NCI-H226 (cell line): ENCODE measurements around the gene PAX8.
A peak's percentile ranks its signal among the peaks of the same experiment; 100 is the strongest.

Experiments
- DNase-seq: peaks from one replicate; pipeline ENCODE4 v3.0.0-alpha.2; 2015

Gene PAX8

DNA sequence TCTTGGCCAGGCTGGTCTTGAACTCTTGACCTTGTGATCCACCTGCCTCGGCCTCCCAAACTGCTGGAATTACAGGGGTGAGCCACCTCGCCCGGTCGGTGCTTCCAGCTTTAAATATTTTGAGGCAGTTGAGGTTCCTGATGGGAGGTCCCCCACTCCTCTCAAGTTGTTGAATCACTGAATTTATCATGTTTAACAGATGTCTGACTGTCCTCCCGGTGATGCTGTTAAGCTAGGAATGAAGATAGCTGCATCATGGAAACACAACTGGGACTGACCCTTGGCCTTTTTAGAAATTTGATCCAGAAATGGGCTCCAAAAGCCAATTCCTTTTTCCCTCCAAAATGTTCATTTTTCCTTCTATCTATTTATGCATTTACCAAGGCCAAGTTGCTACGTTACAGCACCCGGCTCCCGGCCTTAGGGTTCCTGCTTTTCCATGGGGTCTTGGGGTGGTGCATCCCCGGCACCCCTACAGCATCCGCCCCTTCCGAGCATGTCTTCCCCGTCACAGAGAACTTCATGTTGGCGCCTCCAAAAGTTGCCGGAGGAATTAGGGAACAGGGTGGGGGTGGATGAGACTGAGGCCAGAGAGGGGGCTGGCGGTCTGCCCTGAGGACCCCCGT is 43.9 kb downstream of the PAX8 start:
- DNase-seq, result no peak

DNA sequence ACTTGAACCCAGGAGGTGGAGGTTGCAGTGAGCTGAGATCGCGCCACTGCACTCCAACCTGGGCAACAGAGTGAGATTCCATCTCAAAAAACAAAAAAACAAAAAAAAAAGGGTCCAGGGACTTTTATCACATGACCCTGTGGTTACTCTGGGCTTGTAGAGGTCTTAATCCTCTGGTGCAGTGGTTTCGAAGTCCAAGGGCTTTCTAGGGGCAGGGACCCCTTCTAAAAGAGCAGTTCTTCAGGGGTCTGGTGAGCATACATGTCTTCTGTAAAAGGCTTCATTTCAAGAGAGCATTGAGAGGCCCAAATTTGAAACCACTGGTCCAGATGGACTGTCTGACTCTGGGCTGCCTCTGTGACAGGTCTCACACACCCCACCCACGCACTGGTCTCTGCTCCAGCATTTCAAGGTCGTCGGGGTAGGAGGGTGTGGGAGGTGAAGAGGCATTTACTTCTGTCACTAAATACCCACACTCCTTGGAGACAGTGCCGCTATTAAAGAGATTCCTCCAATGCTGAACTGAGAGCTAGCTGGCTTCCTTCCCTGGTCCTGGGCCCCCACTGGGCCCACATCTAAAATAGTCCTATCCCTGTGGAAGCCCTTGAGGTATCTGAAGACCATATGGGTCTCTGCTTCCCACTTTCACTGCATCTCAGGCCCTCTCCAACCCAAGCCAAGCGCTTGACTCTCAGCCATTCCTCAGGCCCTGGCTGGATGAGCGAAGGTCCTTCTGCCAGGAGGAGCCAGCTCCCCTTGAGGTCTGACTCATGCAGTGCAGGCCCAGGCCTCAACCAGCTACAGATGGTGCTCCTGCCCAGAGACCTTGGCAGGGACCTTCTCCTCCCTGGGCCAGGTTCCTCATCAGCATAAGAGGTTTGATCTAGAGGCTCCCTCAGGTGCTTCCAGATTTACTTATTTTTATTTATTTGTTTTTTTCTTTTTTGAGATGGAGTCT is 44.8 kb downstream of the PAX8 start:
- DNase-seq, result peak; percentile 42

DNA sequence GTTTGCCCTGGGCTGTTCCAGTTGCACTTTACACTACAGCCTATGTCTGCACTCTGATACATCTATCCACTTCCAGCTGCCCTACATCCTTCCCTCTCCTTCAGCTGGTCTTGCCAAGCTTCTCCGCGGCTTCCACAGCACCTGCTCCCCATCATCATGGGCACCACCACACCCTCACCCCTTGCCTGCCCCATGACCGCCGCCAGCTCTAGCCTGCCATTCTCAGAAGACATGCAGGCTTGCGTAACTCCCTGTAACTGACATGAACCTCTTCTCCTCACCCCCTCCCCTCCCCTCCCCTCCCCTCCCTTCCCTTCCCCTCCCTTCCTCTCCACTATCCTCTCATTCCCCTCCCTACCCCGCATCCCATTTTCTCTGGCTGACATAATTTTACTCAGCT is 46.0 kb downstream of the PAX8 start:
- no peak for DNase-seq

DNA sequence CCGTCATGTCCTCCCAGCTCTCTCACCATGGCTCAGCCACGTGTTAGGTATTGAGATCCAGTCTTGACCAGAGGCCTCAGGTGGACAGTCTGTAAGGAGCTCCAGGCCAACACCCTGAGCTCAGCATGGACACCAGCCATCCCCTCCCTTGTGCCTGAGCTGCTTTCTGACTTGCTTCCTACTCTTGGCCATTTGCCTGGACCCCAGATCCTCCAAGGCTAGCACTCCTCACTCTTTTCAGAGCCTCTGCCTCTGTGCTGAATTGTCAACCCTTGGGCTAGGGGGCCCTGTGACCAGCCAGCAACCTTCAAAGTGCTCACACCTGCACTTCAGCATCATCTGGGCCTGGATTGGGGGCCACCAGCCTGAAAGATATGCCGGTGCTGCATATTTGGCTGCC is 46.6 kb downstream of the PAX8 start:
- no peak for DNase-seq

DNA sequence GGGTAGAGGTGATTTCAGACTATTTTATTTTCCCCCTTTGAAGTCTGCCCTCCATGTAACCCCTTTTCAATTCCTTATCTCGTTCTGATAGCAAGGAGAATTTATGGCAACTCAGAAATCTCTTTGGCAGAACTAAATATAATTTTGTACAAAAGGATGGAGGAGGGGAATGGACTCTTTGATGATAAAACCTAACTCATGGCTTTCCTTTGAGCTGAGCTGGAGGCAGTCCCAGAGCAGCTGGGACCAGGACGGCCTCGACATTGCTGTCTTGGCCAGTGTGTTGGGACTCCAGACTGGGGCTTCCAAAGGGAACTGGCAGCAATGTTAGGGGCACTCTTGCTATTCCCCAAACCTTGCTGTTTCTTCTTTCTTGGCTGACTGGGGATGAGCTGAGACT is 47.7 kb downstream of the PAX8 start:
- DNase-seq, result peak; percentile 22

DNA sequence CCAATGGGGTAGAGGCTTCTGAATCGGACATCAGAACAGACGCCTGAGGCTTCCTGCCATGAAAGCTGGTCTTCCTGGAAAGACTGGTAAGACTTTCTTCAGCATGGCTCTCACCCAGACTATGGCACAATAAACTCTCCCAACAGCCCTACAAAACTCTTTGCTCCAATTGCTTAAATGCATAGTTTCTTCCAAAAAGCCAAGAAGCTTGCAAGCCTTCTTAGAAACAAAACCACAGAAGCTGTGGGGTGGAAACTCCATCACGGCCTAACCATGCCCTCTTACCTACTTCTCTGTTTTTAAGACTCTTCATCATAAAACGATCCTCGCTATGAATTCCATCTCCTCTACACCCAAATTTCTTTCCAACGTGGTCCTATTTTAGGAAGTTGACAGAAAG is 48.2 kb downstream of the PAX8 start:
- no peak for DNase-seq

DNA sequence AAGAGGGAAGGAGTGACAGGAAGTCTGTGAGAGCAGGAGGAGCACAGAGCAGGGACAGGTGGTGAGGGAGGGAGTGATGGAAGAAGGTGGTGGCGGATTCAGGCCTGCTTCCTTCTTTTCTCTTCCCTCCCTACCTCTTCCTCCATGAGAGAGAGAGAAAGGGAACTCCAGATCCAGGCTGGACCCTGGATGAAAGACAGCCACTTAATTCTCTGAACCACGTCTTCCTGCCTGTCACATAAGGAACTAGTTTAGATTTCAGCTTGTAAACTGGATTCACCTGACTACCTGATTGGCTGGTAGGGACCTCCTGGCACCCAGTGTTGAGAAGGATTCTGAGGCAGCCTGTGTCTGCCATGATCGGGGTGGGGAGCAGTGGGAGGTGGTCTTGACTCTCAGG is 48.9 kb downstream of the PAX8 start:
- DNase-seq, result no peak

DNA sequence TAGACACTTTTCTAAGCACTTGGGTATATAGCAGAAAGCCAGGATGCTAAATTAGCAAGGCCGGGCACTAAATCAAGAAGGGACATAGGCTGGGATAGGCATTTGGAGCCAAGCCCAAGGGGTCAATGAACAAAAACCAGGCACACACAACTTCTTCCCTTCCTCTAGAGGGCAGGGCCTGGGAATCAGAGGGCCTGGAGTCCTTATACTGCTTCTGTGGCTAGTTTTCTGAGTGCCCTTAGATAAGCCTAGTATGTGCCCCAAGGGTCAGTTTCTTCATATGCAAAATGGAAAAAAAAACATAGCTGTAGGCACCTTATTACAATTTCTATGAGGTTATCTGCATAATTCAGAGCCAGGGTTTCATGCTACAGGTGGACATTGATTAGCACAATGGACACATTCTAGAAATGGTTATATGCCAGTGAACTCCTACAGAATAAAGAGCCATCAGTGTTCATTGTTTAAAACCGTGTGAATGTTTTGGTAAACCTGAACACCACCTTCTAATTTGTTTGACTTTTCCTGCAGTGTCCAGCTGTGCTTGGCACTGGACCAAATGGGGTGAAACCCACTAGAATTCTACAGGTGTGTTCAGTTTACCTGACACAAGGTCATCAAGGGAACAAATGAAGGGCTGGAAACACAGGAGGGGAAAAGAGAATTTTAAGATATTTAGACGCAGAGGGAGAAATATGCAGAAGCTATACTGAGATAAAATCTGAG is 49.6 kb downstream of the PAX8 start:
- peak; percentile 47 for DNase-seq

DNA sequence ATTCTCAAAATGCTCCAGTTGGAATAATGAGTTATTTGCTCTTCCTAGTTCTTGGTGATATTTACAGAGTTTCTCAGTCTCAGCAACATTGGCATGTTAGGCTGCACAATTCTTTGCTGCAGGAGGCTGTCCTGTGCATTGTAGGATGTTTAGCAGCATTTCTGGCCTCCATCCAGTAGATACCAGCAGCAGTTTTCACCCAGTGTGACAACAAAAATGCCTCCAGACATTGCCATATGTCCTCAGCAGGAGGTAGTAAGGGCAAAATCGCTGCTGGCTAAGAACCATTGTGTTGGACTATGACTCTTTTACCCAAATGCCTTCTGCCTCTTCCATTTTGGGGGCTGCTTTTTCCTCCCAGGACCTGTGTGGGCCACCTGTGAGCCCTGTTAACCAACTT is 50.4 kb downstream of the PAX8 start:
- no peak for DNase-seq

DNA sequence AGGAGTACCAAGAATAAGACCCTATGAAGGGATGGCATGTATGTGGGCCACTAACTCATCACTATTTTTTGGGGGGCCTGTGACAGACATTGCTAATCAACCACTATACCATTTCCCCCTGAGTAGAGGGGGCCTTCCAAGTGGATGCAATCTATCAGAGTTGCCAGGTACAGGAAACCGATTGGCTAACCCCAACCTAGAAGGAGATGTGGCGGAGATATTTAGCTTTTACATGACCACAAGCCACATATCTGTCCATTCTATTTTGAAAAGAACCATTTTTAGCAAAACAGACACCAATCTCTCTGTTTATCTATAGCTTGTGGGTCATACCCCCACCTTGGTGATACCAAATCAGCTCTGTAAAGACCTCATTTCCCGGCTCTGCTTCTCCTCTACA is 51.0 kb downstream of the PAX8 start:
- no peak for DNase-seq

DNA sequence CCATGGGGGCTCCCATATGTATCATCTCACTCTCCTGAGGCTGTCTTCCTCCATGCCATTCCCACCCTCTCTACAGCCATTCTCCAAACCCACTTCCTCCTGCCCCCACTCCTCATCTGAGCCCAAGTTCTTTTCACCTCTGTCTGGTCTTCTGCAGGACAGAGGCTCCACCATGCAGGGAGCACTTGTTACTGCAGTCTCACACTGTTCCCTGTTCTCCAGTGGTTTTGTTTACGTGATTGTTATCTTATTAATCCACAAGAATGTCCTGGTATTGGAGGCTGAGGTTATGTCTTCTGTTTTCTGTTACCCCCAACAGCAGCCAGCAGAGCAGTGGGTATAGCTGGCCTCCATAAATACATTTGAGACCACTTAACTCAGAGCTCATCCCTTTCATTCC is 51.4 kb downstream of the PAX8 start:
- DNase-seq, result no peak

DNA sequence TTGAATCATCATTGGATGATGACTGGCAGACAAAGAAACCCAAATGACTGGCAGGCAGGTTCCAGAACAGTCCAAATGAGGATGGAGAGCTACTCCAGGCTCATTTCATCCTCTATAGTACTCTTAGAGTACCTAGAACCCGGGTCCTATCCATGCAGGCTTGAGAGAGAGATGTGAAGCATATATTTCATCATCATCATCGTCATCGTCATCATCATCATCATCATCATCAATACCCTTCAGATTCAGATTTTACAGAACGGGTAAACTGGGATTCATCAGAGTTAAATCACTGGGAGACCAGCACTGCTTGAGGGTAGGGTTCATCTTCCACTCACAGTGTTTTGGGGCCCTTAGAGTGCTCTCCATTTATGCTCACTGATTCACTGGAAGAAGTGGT is 52.3 kb downstream of the PAX8 start:
- DNase-seq, result no peak

DNA sequence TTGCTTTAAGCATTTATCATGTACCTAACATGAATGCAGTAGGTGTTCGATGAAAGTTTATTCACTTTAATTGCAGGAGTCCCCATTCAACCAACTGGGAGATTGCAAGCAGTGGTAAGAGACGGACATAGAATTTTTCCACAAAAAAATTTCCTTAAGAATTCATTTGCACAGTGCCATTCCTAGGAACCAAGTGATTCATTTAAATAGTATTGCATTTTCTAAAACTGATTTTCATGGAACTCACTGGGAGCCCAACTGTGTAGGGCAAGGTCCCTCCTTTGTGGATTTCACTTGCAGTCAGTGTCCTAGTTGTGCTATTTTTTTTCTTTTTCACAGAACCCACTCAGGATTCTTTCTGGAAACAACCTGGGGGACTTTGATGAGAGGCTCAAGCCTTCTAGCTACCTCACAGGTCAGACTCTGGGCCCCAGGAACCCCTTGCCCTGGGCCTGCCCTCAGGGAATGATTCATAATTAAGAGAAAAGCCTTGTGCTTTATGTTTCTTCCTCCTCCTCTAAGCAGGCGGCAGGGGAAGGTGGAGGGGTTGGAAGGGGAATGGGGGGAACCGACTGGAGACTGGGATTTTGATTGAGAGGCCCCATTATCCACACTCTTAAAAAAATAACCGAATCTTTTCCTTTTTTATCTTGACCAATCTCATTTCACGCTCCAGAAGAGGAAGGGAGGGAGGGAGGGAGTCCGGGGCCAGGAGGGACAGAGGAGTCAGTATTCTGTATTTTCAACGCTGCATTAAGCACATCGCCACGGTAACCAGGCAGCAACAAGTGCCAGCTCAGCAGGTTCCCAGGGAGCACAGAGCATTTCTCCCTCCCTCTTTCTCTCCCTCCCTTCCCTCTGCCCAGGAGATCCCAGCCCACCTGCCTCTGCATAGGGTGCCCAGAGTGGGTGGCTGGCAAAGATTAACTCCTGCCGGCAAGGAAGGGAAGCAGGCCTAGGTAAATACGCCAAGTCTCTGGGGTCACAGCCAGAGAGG is 53.2 kb downstream of the PAX8 start:
- DNase-seq, result peak; percentile 80

DNA sequence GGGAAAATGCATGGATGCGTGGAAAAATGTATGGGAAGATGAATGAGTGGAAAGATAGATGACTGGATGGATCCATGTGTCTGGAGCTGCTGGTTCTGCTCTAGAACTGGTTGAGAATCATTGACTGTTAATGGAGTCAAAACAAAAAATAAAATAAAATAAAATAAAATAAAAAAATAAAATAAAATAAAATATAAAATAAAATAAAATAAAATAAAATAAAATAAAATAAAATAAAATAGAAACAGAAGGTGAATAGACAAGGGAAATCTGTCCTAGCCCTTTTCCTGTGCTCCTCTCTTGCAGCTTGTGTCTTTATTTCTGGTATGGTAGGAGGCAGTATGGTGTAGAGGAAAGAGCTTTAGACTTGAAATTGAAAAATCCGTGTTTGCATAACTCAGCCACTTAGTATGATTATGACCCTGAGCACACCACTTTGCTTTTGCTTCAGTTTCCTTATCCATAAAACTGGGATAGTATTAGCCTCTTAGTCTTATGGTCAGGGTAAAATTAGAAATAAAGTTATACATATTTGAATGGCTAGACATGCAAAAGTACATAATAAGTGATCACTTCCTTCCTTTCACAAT is 54.0 kb downstream of the PAX8 start:
- DNase-seq, result no peak

DNA sequence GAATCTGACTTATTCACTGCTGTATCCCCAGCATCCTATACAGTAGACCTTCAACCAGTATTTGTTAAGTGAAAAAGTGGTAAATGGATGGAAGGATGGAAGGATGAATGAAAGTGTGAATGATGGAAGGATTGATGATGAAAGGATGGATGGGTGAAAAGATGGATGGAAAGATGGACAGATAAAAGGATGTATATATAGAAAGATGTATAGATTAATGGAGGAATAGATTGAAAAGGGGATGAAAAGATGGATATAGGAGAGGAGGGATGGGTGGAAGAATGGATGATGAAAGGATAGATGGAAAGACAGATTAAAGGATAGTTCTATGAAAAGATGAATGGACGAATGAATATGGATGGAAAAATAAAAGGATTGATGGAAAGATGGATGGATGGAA is 54.9 kb downstream of the PAX8 start:
- DNase-seq, result no peak

DNA sequence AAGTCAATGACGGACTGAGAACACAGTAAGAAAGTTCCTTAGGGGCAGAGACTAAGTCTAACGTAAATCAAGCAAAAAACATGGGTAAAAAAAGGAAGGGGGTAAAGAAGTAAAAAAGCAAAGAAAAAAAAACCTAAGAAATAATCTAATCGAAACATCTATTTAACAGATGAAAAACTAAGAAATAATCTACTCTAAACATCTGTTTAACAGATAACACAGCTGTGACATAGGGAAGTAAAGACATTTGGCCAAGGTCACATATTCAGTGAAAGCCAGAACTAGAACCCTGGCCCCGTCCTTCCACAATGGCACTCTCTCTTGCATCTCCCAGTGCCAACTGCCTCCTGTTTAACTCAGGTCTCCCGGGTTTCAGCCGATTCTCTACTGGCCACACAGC is 56.9 kb downstream of the PAX8 start:
- no peak for DNase-seq

DNA sequence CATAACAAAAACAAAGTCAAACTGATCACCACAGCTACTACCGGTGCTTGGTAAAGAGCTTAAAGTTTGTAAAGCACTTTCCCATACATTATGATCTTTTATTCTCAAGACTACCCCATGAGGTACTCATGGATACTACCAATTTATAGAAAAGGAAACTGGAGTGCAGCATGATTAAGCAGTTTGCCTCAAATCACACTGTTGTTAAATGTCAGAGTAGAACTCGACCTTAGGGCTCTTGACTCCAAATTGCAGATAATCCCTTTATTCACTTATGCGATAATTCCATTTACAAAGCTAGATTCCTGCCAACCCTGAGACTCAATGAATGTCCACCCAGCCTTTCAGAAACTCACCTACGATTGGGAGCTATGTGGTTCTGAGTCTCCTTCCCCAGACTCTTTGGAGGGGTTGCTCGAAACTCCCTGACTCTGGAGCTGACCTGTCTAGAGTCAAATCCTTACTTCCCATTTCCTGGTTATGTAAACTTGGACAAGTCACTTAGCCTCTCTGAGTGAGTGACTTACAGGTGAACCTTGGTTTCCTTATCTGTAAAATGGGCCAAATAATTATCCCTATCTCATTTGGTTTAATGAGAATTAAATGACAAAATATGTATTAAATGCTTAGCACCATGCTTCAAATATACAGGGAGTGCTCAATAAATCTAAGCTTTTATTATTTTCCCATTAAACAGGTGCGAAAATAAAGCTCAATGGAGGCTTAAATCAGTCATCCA is 57.6 kb downstream of the PAX8 start:
- DNase-seq, result no peak

DNA sequence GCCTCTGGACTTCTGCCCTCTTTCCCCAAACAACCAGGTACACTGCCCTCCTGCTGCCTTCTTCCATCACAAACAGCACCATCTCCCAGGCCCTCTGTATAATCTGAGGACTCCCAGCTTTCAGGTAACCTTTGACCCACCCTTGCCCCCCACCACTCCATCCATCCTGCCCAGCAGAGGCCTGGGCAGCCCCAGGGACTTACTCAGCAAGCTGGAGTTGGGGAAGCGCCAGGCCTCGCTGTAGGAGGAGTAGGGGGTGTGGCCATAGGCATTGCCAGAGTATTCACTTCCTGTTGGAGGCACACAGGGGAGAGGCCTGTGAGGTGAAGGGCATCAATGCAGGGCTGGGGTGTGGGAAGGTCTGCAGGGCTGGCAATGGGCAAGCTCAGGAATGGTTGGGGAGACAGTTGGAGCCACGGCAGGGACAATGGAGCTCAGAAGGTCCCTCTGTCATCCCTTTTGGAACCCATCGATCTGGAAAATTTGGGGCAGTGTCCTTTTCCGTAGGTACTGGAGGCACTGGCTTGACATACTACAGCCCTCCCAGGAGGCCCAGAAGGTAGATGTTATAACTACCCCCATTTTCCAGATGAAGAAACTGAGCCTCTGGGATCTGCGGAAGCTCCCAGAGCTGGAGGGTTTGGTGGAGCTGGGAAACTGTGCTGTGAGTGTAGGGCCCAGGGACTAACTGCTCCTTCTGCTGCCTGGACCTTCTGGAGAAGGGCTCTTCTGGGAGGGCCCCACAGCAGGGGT is 58.7 kb downstream of the PAX8 start:
- peak; percentile 76 for DNase-seq

DNA sequence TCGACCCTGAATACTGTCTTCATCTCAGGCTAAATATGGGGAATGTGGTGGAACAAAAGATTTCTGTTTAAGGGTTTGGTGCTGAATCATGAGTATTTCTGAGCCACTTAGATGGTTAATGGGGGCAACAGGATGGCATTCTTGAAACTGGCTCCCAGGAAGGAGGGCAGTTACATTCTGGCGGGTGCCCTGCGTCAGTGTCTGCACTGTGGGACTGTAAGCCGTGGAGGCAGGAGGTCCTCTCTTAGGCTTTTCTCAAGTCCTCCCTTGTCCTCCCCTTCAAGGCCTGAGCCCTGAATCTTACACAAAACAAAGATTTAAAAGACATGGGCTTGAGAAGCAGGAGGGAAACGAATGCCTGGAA is 59.2 kb downstream of the PAX8 start:
- no peak for DNase-seq

DNA sequence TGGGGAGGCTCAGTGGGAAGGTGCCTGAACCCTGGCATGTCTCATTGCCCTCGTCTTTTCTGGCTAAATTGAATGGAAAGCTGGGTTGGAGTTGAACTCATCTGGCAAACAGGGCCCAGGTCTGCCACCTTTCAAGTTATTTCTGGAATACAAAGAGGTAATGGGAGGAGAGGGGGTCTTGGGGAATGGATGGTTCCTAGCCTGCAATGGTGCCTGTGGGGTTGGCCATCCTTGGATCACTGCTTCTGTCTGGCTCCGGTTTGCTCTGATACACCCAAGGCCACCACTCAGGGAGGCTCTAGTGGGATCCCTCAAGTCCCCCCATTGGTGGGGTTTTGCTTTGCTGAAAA is 59.7 kb downstream of the PAX8 start:
- no peak for DNase-seq
